ENCODE measurements around the gene PBX3. TPM values are rescaled to one million over a fixed set of nuclear protein-coding genes. Genes with fewer than 3 reads are reported as not detected.

The PBX3 gene
- total and polyA plus RNA-seq, 10 of the 15 experiments (the other 5 are each of a cell fraction or from before 2014, with no cell fraction given): 6.7 to 146 (median 22.2) TPM

- TF ChIP-seq SUPT20H (IDR thresholded peaks at IDR 0.05; ENCODE audit: borderline replicate concordance, control insufficient read depth, low read depth, low read length) (no peak), NFXL1 (IDR thresholded peaks at IDR 0.05; ENCODE audit: borderline replicate concordance) (no peak), ZBED1 (IDR thresholded peaks at IDR 0.05; ENCODE audit: borderline replicate concordance) (no peak), RELB (IDR thresholded peaks at IDR 0.05; ENCODE audit: low read depth) (no peak), TAF1 (IDR thresholded peaks at IDR 0.05; ENCODE audit: borderline replicate concordance, low read depth, low read length) (no peak), RB1 (IDR thresholded peaks at IDR 0.05; ENCODE audit: borderline replicate concordance) (no peak)
Observed at GRCh38 chr9:125760537-125760936, 13.4 kb downstream of the PBX3 start (continued).

GRCh38 chr9:125761676-125762450 is 14.7 kb downstream of the PBX3 start:
- CTCF ChIA-PET: interaction anchor here (0.6 to 1.5 kb wide), 5 partner anchors 8 to 203 kb away, joined by 3 to 6 read pairs (median 4); no protein-coding TSS in a partner anchor
- H3K36me3 ChIP-seq (ENCODE audit: control insufficient read depth in 2 of 2, insufficient read depth in 2 of 2, low read length in 1 of 2): no peaks in the 10 kb centered on the region
- no peaks in the 10 kb centered on the region for H3K9me3 ChIP-seq (replicated peaks; ENCODE audit: control insufficient read depth, insufficient read depth, low read length)
- FAIRE-seq (no peak), ATAC-seq (no peak), DNase-seq (ENCODE audit: low read depth, low spot score) (no peak)
- H3K4me1 ChIP-seq (ENCODE audit: control insufficient read depth, insufficient read depth, low read length): peaks cover 12% of the 10 kb centered on the region; the same call in 1 of the 2 replicates
- no peaks in the 10 kb centered on the region for H4K20me1 ChIP-seq (ENCODE audit: control insufficient read depth, insufficient read depth)
- peaks cover 86% of the 10 kb centered on the region for H3K79me2 ChIP-seq (ENCODE audit: control insufficient read depth, insufficient read depth, low read length)
- SMC1A ChIA-PET (ENCODE audit: uncharacterized antibody, unreplicated experiment): interaction anchor here (0.6 to 1.9 kb wide), 4 partner anchors 9 to 59 kb away, joined by 3 to 4 read pairs (median 4); no protein-coding TSS in a partner anchor
- POLR2A ChIA-PET: interaction anchor here (0.8 kb wide), 1 partner anchor 60 kb away, joined by 3 read pairs; no protein-coding TSS in a partner anchor
- in situ Hi-C loops (cut with MboI) (no loop called here), intact Hi-C loops (cut with micrococcal nuclease; ENCODE audit: unreplicated experiment) (loop anchor here (10.0 kb wide), 1 partner anchor 123 kb away; no protein-coding TSS in a partner anchor)
- RAD21 ChIA-PET (ENCODE audit: unreplicated experiment): interaction anchor here (1.3 to 1.8 kb wide), 2 partner anchors 11 to 13 kb away, joined by 5 to 6 read pairs; no protein-coding TSS in a partner anchor
- H3K27me3 ChIP-seq (replicated peaks in 1 of 2; ENCODE audit: control insufficient read depth in 2 of 2, insufficient read depth in 2 of 2, low read length in 1 of 2): no peaks in the 10 kb centered on the region
- WGBS (ENCODE audit: insufficient coverage, insufficient replicate concordance, low lambda C conversion rate, missing lambda C conversion rate): 70% methylated on average over 2 of the region's 2 CpGs
- H3K27ac ChIP-seq (ENCODE audit: control insufficient read depth, insufficient read depth): no peak overlapping the region
- TF ChIP-seq ZNF24 (IDR thresholded peaks at IDR 0.05) (no peak), YY1 (IDR thresholded peaks at IDR 0.05; ENCODE audit: low read depth, low read length) (no peak), CEBPZ (IDR thresholded peaks at IDR 0.05; ENCODE audit: low read depth, low read length) (no peak), TARDBP (IDR thresholded peaks at IDR 0.05; ENCODE audit: borderline replicate concordance) (no peak)
- H3K4me2 ChIP-seq (ENCODE audit: control insufficient read depth, insufficient read depth): no peak overlapping the region
- no peak overlapping the region for H3K9ac ChIP-seq (ENCODE audit: control insufficient read depth, insufficient read depth, low read length)
- no peak overlapping the region for H3K4me3 ChIP-seq
- no peak overlapping the region for H2AFZ ChIP-seq (ENCODE audit: control insufficient read depth, low read depth, low read length)
- no TSS peak for BruUV-seq (replicated peaks)
